IMR-90 (cell line): ENCODE measurements around the gene SAMD4B. TPM values are rescaled to one million over a fixed set of nuclear protein-coding genes. Genes with fewer than 3 reads are reported as not detected.

ENCODE experiments used
- ATAC-seq: fragments of 200-7000 bp; cut with Tn5 transposase; 2 replicates; pipeline ENCODE4 v1.9.1; 2020; ENCODE audit warnings: low read depth, mild to moderate bottlenecking, moderate library complexity
- BruUV-seq: library from RNA; stranded (reverse); fragments of 400-500 nt; replicated peaks from 2 replicates; lab custom pipeline; 2021; lab: Mats Ljungman, UMichigan
- CTCF ChIA-PET: fragments of 300-600 bp; formaldehyde crosslinking; extraction: SDS; loops from one replicate; lab custom pipeline; 2021; ENCODE audit warnings: antibody characterized with exemption; lab: Yijun Ruan, JAX
- POLR2A ChIA-PET: fragments of 300-600 bp; sonication (Branson Sonifier 250); formaldehyde crosslinking; loops from one replicate; lab custom pipeline; 2022; ENCODE audit warnings: antibody characterized with exemption; ENCODE audit not compliant: unreplicated experiment; lab: Charles Lee
- DNase-seq: peaks from one replicate; pipeline ENCODE4 v3.0.0; 2013
- H2AFZ ChIP-seq: replicated peaks from 2 replicates; pipeline ENCODE3; 2013; ENCODE audit warnings: low read length, mild to moderate bottlenecking; ENCODE audit not compliant: poor library complexity
- H2AK5ac ChIP-seq: 2 replicates; pipeline ENCODE4 v1.6.1; 2013; ENCODE audit warnings: low read depth, low read length, inconsistent platforms
- H2AK9ac ChIP-seq: replicated peaks from 2 replicates; pipeline ENCODE3; 2013; ENCODE audit warnings: mild to moderate bottlenecking, low read depth, low read length, moderate library complexity; ENCODE audit not compliant: poor library complexity
- H2BK120ac ChIP-seq: 2 replicates; pipeline ENCODE4 v1.6.1; 2013; ENCODE audit warnings: low read depth, low read length, inconsistent platforms
- H2BK15ac ChIP-seq: 3 replicates; pipeline ENCODE4 v1.6.1; 2013; ENCODE audit warnings: low read depth, low read length, inconsistent platforms
- H2BK20ac ChIP-seq: 2 replicates; pipeline ENCODE4 v1.6.1; 2013; ENCODE audit warnings: low read depth, mild to moderate bottlenecking, inconsistent platforms, low read length, moderate library complexity
- H2BK5ac ChIP-seq: 2 replicates; pipeline ENCODE4 v1.6.1; 2013; ENCODE audit warnings: mild to moderate bottlenecking, low read depth, low read length, inconsistent platforms; ENCODE audit not compliant: poor library complexity, severe bottlenecking
- H3K14ac ChIP-seq: replicated peaks from 2 replicates; pipeline ENCODE4 v1.6.1; 2013; ENCODE audit warnings: low read depth, low read length, inconsistent platforms
- H3K18ac ChIP-seq: 2 replicates; pipeline ENCODE4 v1.6.1; 2013; ENCODE audit warnings: low read depth, low read length, control low read depth
- H3K23ac ChIP-seq: 2 replicates; pipeline ENCODE4 v1.6.1; 2013; ENCODE audit warnings: low read depth, low read length, inconsistent platforms
- H3K27ac ChIP-seq: 2 replicates; pipeline ENCODE4 v1.5.1; 2013; ENCODE audit warnings: mild to moderate bottlenecking, control low read depth, low read length; ENCODE audit not compliant: insufficient read depth
- H3K27me3 ChIP-seq: 2 replicates; pipeline ENCODE4 v1.6.1; 2013; ENCODE audit warnings: low read length; ENCODE audit not compliant: control insufficient read depth, insufficient read depth
- H3K36me3 ChIP-seq: 2 replicates; pipeline ENCODE4 v1.6.1; 2013; ENCODE audit warnings: low read length, mixed read lengths; ENCODE audit not compliant: control insufficient read depth, insufficient read depth
- H3K4ac ChIP-seq: 2 replicates; pipeline ENCODE4 v1.6.1; 2013; ENCODE audit warnings: low read depth, low read length, inconsistent platforms
- H3K4me1 ChIP-seq: 2 replicates; pipeline ENCODE4 v1.6.1; 2013; ENCODE audit warnings: low read length, mixed read lengths; ENCODE audit not compliant: control insufficient read depth, insufficient read depth
- H3K4me2 ChIP-seq: 2 replicates; pipeline ENCODE4 v1.6.1; 2013; ENCODE audit warnings: low read depth, mild to moderate bottlenecking, control low read depth, low read length, moderate library complexity
- H3K4me3 ChIP-seq: 2 replicates; pipeline ENCODE4 v1.5.1; 2013; ENCODE audit warnings: low read depth, mild to moderate bottlenecking, control low read depth, low read length, moderate library complexity; ENCODE audit not compliant: insufficient read depth
- H3K56ac ChIP-seq: 2 replicates; pipeline ENCODE4 v1.6.1; 2013; ENCODE audit warnings: low read length, inconsistent platforms; ENCODE audit not compliant: insufficient read depth; ENCODE audit errors: extremely low read depth
- H3K79me1 ChIP-seq, 2 experiments: 2 replicates each; pipeline ENCODE4 v1.6.1; 2013; ENCODE audit warnings: low read length in 2 of 2, inconsistent platforms in 1 of 2, low read depth in 1 of 2
- H3K9ac ChIP-seq: 2 replicates; pipeline ENCODE4 v1.6.1; 2013; ENCODE audit warnings: low read depth, low read length, control low read depth
- H3K9me1 ChIP-seq: 2 replicates; pipeline ENCODE4 v1.6.1; 2013; ENCODE audit warnings: low read length, inconsistent platforms; ENCODE audit not compliant: insufficient read depth
- H3K9me3 ChIP-seq: 2 replicates; pipeline ENCODE4 v1.6.1; 2013; ENCODE audit warnings: low read length; ENCODE audit not compliant: control insufficient read depth, insufficient read depth
- H4K20me1 ChIP-seq: 2 replicates; pipeline ENCODE4 v1.6.1; 2013; ENCODE audit warnings: low read length, inconsistent platforms; ENCODE audit not compliant: insufficient read depth
- H4K5ac ChIP-seq: 2 replicates; pipeline ENCODE4 v1.6.1; 2013; ENCODE audit warnings: mild to moderate bottlenecking, low read depth, low read length, control low read depth
- H4K8ac ChIP-seq, 2 experiments: 2 replicates each; pipeline ENCODE4 v1.6.1; 2013; ENCODE audit warnings: low read depth in 2 of 2, low read length in 2 of 2, control low read depth in 1 of 2, inconsistent platforms in 1 of 2
- H4K91ac ChIP-seq: 2 replicates; pipeline ENCODE4 v1.6.1; 2013; ENCODE audit warnings: low read depth, low read length, inconsistent platforms; ENCODE audit not compliant: insufficient read depth
- CEBPB ChIP-seq: IDR thresholded peaks from 2 replicates; pipeline ENCODE4 v1.6.1; 2012; ENCODE audit warnings: low read depth, low read length, improper control_type of control experiment
- FOS ChIP-seq: fragments of 150-350 bp; IDR thresholded peaks from 2 replicates; pipeline ENCODE4 v1.6.1; 2016; ENCODE audit warnings: low read depth, low read length
- MAFK ChIP-seq: IDR thresholded peaks from 2 replicates; pipeline ENCODE4 v1.6.1; 2012; ENCODE audit warnings: low read depth, low read length, improper control_type of control experiment
- RAD21 ChIP-seq: IDR thresholded peaks from 2 replicates; pipeline ENCODE4 v1.6.1; 2012; ENCODE audit warnings: low read length, improper control_type of control experiment
- RFX5 ChIP-seq: IDR thresholded peaks from 2 replicates; pipeline ENCODE4 v1.8.0; 2012; ENCODE audit warnings: low read depth, mild to moderate bottlenecking, low read length, moderate library complexity
- WGBS, 2 experiments: methylation state at CpG; one replicate each; pipeline versions ENCODE4 v1.1.5 to v1.1.7; 2013; ENCODE audit warnings: missing lambda C conversion rate in 2 of 2; ENCODE audit not compliant: insufficient read length in 1 of 2; ENCODE audit errors: extremely low coverage in 2 of 2; 5-methylcytosine and 5-hydroxymethylcytosine counted together
- dilution Hi-C: fragments of 300-500 bp; cut with HindIII; formaldehyde crosslinking; loops from one replicate; pipeline ENCODE4 v1.14.3; 2018; ENCODE audit warnings: low sequenced_read_pairs; ENCODE audit not compliant: unreplicated experiment
- in situ Hi-C: fragments of 300-500 bp; cut with MboI; formaldehyde crosslinking; loops from 3 replicates; pipeline ENCODE4 v1.14.3; 2019; ENCODE audit warnings: low sequenced_read_pairs, inconsistent platforms, mixed read lengths
- intact Hi-C: fragments of 100-400 bp; cut with micrococcal nuclease; formaldehyde crosslinking; loops from 2 replicates; pipeline ENCODE4 v1.10.0; 2022
- polyA plus RNA-seq, 3 experiments: library from polyadenylated mRNA; depleted of rRNA; stranded (reverse); fragments of >200 nt; gene quantifications; 2 replicates each; pipeline ENCODE4 v1.2.3, GENCODE V29; 2012; ENCODE audit warnings: low replicate concordance in 1 of 3
- total RNA-seq: library from RNA; depleted of rRNA; stranded (reverse); fragments of >200 nt; gene quantifications from 2 replicates; pipeline ENCODE4 v1.2.3, GENCODE V29; 2012
- TF ChIP-seq, protein P1 (sequence below): fragments of 150-350 bp; IDR thresholded peaks from 2 replicates; pipeline ENCODE4 v1.6.1; 2017; ENCODE audit warnings: mild to moderate bottlenecking, antibody characterized with exemption, low read length, low read depth

SAMD4B gene
- total and polyA plus RNA-seq, 2 of the 4 experiments (the other 2 are of a cell fraction): 18.3 to 97.2 TPM

DNA sequence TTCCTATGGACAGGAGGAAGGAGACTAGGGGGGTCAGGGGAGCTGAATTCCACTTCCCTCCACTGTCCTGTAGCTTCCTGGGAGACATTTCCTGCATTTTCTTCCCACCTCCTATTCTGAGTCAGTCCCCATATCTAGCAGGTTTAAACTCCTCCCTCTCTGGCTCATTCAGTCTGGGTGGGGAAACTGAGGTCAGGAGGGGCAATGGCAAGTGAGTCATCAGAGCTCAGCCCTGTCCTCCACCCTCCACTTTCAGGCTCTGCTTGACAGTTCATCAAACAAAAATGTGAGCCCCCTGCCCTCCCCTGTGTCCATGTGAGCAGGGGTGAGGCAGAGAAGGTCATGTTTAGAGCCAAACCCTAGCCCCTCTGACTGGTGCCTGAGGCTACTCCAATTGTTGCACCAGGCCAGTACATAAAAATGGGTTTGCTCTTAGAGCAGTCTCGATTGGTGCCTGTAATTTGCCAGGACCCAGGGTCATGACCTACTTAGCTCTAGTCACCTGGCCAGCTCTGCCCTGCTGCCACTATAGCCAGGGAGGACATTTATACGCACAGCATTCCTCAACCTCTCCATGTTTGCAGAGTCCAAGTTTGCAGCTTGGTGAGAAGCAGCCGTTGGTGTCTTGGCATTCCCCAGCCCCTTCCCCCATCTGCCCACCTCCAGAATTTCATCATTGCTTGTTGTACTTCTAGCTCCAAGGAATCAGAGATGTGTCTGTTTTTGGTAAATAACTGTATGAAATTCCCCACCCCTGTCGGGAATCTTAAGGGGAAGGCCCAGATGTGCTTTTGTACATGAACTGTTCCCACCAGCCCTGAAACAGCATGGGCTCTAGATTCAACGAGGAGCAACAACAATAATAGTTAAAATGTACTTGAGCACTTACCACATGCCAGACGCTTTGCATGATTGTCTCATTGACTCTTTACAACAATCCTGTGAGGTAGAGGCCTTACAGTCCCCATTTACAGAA, 20.7 kb downstream of the SAMD4B start:
- ChIA-PET CTCF (interaction anchor here (0.5 kb wide), 1 partner anchor 441 kb away, joined by 4 read pairs; no protein-coding TSS in a partner anchor), POLR2A (no interaction called here)
- Histone ChIP-seq H2BK5ac (peak overlapping the region; percentile 80), H3K4me1 (peaks cover 25% of the 10 kb centered on the region), H3K4me2 (peak overlapping the region; percentile 2; the same call in 1 of the 2 replicates), H4K20me1 (peaks cover 15% of the 10 kb centered on the region; the same call in 1 of the 2 replicates), H3K23ac (peak overlapping the region; percentile 58; the same call in 1 of the 2 replicates), H4K5ac (peak overlapping the region; percentile 56), H3K36me3 (peaks cover 20% of the 10 kb centered on the region), H2BK120ac (peak overlapping the region; percentile 75), H3K4me3 (no peak overlapping the region), H3K79me1 (peaks cover 20 to 69% of the 10 kb centered on the region in 2 experiments), H3K27ac (peak overlapping the region; percentile 50), H3K9ac (no peak overlapping the region), H4K8ac (peak overlapping the region; percentile 19 to 87; a peak in 3 of 4 replicates), H3K9me1 (peaks cover 24% of the 10 kb centered on the region), H3K27me3 (no peaks in the 10 kb centered on the region), H2AFZ (peak overlapping the region; percentile 61), H3K56ac (0 out of 2 replicates have a peak overlapping the region, but pooled peaks have one; percentile 8), H2AK5ac (peak overlapping the region; percentile 55; the same call in 1 of the 2 replicates), H2AK9ac (peak overlapping the region; percentile 81), H2BK20ac (peak overlapping the region; percentile 53; the same call in 1 of the 2 replicates), H3K9me3 (no peaks in the 10 kb centered on the region), H4K91ac (peak overlapping the region; percentile 74), H3K18ac (peak overlapping the region; percentile 26; the same call in 1 of the 2 replicates), H3K14ac (peak overlapping the region; percentile 76), H3K4ac (peak overlapping the region; percentile 95), H2BK15ac (0 out of 3 replicates have a peak overlapping the region, but pooled peaks have one; percentile 5)
- DNase-seq: peak; percentile 85
- TF ChIP-seq CEBPB (peak; percentile 1; the same call in 1 of the 2 replicates), MAFK (no peak), RFX5 (no peak), RAD21 (no peak), FOS (peak; percentile 82)
- TF ChIP-seq, protein P1, sequence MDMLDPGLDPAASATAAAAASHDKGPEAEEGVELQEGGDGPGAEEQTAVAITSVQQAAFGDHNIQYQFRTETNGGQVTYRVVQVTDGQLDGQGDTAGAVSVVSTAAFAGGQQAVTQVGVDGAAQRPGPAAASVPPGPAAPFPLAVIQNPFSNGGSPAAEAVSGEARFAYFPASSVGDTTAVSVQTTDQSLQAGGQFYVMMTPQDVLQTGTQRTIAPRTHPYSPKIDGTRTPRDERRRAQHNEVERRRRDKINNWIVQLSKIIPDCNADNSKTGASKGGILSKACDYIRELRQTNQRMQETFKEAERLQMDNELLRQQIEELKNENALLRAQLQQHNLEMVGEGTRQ: 0 out of 2 replicates have a peak, but pooled peaks have one; percentile 11
- peak; percentile 83 for ATAC-seq
- dilution Hi-C loops (no loop called here), intact Hi-C loops (loop anchor here (2.0 kb wide), 1 partner anchor 20 kb away; the partner anchor contains the start of gene SAMD4B), in situ Hi-C loops (no loop called here)
- no TSS peak for BruUV-seq
- WGBS, 2 experiments: 80% methylated on average over 1 of the region's 6 CpGs; no CpG with 5 or more reads in 1 of the 2 experiments
